Measurements from ENCODE around the gene LPP.
"Not testable (repeated sequence)": the region's sequence is repeated elsewhere in the genome, so short reads cannot be mapped to it uniquely, and the experiment has no call there.

LPP gene

DNA sequence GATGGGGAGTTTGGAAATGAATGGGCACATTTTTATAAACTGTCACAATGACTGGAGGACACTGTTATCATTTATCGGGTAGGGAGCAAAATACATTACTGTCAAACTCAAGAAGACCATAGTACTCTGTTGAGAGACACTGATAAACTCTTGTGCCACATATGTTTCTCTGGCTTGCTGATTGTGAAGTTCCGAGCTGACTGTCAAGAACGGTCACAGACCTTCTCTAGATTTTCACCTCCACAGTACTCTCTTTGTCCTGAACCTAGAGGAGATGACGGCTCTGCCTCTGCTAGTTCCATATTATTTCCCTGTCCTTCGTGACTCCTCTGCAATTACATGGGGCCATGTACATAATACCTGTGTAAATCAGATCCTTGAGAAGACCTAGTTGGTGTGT lies 451.9 kb downstream of the LPP start:
- no peak for DNase-seq

DNA sequence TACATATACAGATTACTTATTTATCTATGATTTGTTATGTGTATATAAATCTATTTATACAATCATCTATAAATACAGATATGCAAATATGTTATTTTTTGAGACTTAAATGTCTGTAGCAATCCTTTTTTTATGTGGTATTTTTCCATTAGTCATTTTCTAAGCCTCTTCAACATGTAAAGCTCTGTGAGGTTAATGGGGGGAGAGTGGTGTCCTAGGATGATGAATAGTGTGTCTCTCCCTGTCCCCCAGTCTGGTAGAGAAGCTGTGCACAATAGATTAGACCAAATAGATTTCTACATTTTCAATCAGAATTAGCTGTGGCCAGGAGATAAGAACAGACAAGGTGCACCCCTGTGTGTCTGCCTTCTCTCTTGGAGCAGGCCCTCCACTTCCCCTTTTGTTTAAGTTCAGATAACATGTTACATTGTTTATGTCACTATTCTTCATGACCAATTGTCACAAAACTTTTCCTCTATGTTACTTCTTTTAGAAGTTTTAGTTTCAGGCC lies 453.9 kb downstream of the LPP start:
- DNase-seq: no peak

- DNase-seq: no peak
These were observed 454.4 kb downstream of the LPP start for GRCh38 chr3:188608401-188608800.

DNA sequence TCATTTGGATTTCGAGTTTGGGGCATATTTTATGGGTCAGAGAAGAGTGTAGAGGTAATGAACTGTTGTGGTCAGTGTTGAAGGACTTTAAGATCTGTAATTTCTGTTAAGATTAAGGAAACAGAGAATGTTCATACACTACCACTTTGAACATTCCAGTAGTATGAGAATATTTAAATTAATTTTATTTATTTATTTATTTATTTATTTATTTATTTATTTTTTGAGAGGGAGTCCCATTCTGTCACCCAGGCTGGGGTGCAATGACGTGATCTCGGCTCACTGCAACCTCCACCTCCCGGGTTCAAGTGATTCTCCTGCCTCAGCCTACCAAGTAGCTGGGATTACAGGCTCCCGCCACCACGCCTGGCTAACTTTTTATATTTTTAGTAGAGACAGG lies 459.8 kb downstream of the LPP start:
- not testable (repeated sequence) for DNase-seq

- no peak for DNase-seq
These were observed 463.3 kb downstream of the LPP start for GRCh38 chr3:188617270-188617669.

DNA sequence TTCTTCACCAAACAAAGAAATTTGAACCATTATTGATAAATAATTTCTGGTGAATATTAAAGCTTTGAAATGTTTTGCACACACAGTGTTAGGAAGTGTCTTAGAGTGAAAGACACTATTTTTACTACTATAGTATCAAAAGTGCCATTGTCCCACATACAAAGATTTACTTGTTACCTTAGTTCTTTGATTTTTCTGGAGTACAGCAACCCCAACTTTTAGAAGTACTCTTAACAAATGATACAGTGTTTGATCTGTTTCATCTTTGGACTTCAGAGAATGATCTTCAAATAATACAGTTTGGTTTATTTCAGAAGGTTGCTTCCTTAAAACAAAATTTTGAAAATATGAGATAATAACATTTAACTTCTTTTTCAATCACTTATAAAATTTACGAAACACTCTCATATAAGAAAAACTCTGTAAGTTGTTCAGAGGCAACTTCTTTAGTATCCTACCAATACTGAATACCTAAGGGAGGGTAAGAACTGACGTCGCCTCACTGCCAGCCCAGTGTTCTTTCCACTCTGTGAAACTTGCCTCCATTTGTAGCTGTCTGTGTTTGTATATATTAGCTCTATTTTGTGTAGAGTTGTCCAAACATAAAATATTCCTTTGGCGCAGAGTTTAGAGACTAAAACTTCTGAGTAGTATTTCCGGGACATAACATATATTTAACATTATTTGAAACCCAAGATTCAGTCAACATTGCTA lies 464.2 kb downstream of the LPP start:
- DNase-seq: no peak

GRCh38 chr3:188620752-188621151 lies 466.8 kb downstream of the LPP start:
- DNase-seq: no peak

DNA sequence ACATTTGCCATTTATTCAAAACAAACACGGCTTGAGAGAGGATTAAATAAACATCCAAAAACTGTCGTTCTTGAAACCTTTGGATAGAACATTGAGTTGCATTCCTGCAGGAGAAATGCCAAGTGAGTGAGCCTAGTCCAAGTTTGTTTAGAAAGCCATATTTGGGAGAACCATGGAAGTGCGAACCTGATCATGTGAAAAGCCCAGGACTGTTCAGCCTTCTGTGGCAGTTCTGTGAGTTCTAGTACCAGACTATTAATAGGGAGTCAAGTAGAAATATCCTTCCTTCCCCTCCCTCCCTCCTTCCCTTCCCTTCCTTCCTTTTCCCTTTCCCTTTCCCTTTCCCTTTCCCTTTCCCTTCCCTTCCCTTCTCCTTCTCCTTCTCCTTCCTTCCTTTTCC lies 470.4 kb downstream of the LPP start:
- DNase-seq: no peak

DNA sequence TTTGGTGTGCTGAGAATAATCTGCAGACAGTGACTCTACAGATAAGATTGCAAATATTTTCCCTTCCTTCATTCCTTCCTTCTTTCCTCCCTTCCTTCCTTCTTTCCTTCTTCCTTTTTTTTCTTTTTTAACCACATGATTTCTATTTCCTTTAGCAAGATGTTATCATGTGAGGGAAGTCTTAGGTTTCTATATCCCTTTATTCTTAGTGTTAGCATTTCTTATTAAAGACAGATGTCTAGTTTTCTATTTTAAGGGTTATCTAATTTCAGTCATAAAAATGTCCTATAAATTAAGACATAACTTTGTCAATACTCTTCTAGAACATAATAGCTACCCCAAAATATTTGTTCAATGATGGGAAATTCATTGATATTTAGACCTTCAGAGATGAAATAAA lies 470.9 kb downstream of the LPP start:
- DNase-seq: no peak

DNA sequence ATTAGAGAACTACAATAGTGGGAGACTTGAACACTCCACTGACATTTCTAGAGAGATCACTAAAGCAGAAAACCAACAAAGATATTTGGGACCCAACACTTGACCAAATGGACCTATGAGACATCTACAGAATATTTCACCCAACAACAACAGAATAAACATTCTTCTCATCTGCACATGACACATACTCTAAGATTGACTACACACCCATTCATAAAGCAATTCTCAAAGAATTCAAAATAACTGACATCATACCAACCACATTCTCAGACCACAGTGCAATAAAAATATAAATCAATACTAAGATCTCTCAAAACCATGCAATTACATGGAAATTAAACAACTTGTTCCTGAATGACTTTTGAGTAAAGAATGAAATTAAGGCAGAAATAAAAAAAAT lies 473.7 kb downstream of the LPP start:
- no peak for DNase-seq

- DNase-seq: no peak
These were observed 477.5 kb downstream of the LPP start for GRCh38 chr3:188631291-188632010.

DNA sequence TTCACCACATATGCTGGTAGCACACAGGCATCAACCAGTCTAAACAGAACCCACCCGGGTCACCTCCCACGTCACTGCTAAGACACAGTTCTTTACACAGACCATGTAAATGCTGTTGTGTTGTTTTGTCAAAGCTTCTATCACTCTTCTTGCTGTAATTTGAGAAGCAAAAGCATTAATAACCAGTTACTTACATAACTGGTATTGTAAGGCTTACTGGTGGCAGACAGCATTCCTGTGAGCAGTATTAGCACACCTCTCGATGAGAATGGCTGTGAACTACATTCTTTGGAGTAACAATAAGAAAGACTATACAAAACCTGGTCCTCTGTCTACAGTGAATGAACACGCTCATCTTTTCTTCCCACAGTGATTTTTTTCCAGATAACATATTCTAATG lies 479.2 kb downstream of the LPP start:
- no peak for DNase-seq

DNA sequence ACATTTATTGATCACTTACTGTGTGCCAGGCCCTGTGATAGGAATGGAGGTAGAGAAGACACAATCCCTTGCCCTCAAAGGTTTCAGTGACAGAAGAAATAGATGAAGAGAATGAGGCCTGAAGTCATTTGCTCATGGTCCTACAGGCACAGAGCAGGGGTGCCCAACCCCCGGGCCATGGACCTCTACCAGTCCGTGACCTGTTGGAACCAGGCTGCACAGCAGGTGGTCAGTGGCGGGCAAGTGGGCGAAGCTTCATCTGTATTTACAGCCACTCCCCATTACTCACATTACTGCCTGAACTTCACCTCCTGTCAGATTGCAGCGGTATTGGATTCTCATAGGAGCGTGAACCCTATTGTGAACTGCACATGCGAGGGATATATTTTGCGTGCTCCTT lies 480.3 kb downstream of the LPP start:
- DNase-seq: no peak

DNA sequence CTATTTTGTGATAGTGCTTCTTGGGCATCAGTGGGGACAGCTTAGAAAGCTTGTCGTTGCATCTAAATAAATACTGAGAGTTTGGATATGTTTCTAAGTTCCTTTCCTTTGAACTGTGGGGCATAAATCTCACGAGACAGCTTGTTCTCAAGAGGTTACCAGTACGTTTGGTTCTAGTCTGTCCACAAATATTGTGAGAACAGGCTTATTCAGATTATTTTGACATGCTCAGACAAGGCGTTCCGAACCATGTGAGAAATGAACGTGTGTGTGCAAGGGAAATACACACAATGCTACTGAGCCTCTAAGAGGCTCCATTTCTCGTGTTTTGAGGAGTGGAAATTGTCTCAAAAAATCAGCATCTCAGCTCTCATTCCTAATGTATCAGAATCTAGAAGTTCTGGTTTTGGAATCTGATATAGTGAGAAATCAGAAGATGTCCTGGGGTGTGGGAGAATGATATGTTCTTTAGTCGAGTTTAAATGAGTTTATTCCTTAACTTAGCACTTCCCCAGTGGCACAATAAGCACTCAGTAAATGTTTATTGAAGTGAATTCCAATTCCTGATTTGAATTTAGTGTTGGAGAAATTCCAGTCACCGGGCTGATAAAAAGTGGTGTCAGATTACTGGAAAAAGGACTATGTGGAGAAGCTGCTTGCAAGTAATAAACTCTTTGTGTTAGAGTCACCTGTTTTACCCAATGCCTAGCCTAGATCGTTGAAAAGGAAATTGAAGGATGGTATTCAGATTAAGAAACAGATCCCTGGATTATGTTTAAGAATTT lies 481.5 kb downstream of the LPP start:
- DNase-seq: no peak

- DNase-seq: not testable (repeated sequence)
These were observed 482.3 kb downstream of the LPP start for GRCh38 chr3:188636292-188636691.

DNA sequence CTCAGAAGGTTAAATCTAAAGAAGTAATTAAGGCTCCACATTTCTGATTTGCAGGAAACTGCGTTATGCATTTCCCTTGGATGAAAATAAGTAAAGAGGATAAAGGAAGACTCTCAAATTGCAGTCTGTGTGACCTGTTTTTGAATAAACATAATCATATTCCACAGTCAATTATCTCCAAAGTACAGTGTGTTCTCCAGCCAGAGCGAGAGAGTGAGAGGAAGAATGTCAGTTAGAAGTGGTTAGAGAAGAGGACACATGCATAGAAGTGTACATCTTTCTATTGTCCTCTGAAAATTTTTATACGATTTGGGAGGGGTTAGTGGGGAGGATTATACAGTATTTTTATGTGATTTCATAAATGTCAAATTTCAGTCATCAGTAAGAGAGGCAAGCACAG lies 487.1 kb downstream of the LPP start:
- no peak for DNase-seq

GRCh38 chr3:188643736-188644135 lies 489.8 kb downstream of the LPP start:
- no peak for DNase-seq

- DNase-seq: no peak
These were observed 492.6 kb downstream of the LPP start for GRCh38 chr3:188646592-188646991.

GRCh38 chr3:188647237-188647636 lies 493.3 kb downstream of the LPP start:
- no peak for DNase-seq

- DNase-seq: no peak
These were observed 495.6 kb downstream of the LPP start for GRCh38 chr3:188649521-188649920.

DNA sequence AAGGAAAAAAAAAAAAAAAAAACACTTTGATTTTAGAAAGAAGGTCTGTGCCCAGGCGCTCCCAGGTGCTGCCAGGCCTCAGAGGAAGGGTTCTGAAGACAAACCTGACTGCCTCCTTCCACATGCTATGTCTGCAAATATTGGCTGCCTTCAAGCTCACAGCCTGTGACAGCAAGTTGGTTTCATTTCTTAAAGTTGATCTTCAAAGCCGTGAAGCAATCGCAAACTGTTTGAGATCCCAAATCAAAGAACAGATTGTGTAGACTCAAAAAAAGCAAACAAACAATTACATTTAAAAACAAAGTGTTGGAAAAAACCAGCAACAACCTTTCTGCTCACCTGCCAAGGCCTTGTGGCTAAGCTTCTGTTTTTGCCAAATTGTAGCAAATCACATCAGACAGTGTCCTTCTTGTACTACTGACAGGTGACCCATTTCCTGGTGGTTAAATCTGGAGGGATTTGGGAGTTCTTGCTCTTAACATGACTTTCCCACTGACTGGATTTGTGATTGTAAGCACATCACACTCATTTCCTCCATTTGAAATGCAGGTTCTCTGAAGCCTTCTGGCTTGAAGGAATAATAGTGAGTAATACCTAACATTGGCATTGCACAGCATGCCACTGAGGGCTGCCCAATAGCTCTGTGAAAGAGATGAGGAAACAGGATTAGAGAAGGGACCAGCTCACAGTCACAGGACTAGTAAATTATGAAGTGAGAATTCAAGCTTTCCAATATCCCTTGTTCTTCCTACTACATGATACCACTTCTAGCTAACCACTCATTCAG lies 502.4 kb downstream of the LPP start:
- DNase-seq: no peak

GRCh38 chr3:188658606-188659005 lies 504.6 kb downstream of the LPP start:
- DNase-seq: no peak
